GM19240 (cell line): Measurements from ENCODE around the gene NTRK2.

Source experiments
- DNase-seq: peaks from one replicate; pipeline ENCODE4 v3.0.0; 2011; ENCODE audit warnings: low spot score; ENCODE audit not compliant: insufficient read length

NTRK2 gene

DNA sequence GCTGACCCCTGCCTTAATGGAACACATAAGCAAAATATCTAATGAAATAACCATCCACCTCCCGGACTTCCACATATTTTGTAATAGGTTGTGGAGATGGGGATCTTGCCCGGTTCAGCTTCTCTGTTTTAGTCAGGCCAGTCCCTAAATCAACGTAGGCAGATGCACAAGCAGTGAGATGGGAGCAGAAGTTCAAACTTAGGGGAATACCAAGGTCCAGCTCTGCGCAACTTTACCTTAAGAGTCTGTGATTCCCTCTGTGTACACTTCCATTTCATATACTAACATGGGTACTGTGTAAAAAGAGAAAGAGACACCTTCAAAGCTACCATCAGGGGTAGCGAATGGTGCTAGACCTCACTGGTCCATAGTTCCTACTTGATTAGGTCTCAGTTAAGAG, 110.9 kb downstream of the NTRK2 start:
- DNase-seq = no peak

DNA sequence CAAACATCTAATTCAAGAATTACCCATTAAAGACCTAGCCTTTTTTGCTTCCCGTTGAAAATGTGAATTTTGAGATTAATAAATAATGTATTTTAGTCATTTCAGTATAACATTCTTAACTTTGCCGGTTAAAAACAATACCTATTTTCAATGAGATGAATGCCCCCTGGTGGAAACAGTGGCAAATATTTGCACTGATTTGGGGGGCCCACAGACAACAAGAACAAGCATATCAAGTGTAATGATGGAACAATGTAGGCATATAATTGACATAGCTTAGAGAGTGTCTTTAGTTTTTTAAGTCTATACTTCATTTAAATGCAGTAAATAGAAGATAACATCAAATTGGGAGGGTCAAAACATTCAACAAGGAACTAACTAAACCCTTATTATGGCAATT, 111.9 kb downstream of the NTRK2 start:
- no peak for DNase-seq

DNA sequence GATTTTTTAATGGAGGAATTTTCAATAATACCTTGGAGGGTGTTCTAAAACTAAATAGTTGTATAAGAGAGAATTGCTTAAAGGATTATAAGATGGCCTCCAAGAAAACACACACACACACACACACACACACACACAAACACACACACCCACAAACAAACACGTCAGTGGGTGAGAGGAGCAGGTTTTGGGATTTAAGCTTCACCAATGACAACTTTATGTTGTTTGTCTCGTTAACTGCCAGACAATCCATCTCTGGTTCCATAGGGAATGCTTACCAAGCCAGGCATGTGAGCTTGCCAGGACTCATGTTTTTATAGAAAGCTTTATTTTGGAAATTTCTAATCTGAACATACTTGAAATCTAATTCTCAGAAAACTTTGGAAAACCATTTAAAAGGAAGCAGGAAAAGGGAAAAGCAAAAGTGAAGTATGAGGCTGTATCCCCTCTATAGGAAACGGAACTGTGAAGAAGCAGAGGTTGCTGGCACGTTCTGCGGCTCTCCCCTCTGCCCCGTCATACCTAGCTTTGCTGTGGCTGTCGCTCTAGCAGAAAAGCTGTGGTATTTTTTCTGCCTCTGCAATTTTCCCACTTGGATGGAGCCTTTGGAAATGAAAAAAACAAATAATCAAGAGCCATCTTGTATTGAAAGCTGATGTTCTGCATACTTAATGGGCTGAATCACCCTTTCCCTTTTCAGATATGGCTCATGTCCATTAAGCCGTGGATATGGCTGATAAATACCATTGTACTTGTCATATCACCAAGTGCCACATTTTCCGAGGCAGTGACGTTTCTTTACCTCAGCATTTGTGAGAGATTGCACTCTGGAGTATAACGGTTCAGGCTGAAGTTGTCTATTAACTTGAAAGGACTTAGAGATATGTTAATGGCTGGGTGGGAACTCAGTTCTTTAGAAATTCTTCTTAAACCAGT, 112.7 kb downstream of the NTRK2 start:
- DNase-seq = no peak

DNA sequence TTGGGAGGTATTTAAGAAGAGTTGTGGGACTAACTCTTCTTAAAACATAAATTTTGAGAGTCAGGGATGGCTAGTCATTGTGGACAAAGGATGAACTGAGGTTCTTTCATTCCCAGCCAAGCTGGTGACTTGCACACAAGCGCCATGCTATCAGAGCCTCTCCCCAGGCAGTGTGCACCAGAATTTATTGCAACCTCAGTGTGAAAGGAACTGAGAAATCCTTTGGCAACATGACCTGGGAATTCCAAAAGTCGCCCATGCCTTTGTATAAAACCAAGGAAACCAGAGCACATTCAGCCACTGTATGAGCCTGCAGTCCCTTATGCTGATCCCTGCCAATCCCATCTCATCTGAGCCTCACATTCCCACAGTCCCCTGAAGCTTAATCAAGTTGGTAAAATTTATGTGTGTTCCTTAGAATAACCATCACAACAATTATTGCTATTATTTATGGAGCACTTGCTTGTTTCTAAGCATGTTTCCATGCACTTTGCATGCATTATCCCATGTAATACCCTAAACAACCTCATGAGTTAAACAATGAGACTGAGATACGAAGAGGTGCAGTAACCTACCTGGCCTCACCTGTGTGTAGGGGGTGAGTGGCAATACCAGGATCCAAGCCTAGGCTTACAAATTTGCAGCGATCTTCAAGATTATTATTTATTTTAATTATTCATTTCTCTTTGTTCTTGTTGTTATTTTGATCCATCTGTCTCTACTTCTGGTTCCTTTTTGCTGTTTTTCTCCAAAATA, 116.4 kb downstream of the NTRK2 start:
- no peak for DNase-seq

DNA sequence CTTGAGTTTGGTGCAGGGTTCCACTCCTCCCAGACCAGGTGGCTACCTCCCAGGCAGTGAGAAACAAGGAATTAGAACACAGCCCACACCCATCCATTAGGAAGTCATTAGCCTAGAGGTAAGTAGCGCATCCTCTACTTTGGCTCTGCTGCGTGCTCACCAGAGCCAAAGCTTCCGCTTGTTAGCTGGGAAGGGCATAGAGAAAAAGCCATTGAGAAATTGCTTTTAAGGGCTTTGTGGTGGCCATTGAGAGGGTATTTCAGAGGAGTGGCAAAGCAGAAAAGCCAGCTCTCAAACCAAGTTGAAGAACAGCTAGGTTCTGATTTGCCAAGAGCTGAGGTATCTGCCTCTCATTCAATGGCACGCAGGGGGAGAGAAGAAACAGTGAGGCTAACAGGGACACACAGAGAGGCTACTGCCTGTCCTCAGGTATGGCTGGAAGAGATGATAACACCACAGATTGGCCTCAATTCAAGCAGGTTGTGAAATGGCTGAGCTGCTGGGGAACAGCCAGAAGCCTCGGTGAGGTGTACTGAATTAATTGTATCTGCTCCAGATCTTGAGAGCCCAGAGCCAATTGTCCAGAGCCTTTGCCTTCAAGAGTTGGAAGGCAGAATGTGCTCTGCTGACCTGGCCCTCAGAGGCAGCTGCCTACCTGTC, 119.4 kb downstream of the NTRK2 start:
- no peak for DNase-seq

DNA sequence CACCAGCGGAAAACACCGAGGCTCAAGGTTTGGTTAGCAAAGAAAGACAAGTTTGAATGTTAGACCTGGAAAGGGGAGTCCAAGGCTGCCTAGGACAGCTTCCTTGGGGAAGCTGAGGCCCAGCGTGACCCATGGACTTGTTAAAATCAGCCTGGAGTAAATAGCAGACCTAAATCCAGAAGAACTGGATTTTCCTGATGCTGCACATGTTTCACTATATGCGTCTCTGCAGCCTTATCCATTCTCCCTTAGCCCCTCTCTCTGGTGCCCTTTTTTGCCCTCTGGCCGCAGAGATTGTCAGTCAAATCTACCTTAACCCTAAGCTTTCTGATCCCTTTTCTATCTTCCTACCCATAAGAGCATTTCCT, 119.9 kb downstream of the NTRK2 start:
- DNase-seq = no peak

DNA sequence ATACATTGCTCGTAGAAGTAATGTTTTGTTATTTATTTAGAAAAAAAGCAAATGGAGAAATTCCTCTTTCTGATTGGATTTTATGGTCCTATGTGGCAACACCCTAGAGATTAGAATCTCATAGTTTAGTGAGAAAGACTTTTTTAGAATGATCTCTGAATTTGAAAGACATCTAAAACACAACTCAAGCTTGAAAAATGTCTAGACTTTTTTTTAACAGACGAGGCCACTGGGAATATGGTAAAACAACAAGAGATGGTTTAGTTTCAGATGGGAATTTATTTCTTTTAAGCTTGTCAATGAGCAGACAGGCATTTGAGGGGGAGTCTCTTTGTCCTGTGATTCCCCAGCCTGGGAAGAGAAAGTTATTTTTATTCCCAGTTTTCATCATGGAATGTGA, 122.1 kb downstream of the NTRK2 start:
- no peak for DNase-seq

DNA sequence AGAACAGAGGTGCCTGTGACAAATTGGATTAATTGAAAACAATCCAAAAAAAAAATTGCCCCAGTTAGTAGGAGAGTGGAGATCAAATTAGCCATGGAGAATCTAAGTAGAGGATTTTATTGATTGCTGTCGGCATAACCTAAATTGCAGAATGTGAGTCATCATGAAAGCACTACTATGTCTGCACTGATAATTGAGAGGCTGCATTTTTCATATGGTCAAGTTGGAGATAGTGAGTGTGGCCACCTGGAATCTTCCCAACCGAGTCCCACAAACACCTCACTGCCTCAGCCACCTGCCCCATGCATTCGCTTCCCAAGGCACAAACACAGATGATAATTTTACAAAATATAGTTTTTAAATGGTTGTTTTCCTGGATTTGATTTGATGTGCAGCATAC, 123.7 kb downstream of the NTRK2 start:
- DNase-seq = no peak

DNA sequence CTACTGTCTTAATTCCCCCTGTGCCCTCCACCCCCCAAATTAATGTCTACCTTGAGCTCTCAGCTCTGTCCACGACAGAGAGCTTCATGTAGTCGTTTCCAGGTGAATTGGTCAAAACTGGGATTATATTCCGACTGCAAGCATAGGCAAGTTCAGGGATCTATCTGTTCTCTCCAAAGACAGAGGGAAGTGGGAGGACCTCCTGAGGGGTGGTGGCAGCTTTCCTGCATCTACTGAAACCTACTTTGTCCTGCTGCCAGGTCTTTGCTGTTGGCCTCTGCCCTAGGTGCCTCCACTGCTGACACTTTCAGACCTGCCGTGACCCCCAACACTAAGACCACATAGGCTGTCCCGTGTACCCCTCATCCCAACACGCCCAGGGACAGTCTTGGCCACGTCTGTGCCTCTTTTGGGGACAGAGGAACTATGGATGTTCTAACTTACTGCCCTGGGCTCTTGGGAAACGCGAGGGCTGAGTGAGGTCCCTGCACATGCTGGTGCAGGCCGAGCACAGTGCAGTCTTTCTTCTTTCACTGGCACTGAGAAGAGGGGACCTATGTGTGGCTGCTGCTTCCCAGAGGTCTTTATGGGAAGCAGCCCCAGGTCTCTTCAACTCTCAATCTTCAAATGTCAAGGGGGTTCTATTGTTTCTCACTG, 125.6 kb downstream of the NTRK2 start:
- DNase-seq = no peak

DNA sequence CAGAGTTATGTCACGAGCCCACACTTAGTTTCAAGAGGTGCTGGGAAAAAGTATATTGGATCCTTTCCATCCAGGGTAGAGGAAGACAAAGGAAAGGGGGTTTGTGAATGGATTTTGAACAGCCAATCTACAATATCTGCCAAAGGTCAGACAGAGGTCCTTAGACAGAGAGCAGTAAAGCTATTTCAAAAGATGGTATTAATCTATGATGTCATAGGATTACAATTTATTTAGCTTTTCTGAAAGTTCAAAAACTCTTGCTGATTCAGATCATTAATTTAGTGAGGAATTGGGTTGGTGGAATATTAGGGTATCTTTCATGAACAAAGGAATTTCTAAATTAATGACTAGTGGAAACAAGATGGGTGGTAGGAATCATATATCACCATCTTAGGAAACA, 126.9 kb downstream of the NTRK2 start:
- no peak for DNase-seq

DNA sequence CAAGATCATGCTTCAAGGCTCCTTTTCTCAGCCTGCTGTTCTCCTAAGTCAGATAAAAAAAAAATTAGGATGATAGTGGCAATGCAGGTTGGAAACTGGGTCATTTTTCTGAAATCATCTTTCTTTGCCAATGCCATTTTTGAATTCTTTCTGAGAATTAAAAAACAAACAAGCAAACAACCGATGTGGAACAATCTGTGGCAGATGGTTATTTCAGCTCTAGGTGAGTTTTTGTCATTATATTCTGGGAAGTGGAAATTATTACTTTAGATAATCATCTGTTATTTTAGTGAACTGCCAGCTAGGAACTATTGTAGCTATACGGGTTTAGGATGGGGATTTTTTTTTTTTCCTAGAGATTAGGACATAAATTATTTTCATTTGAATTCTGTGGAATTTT, 129.7 kb downstream of the NTRK2 start:
- DNase-seq = no peak

DNA sequence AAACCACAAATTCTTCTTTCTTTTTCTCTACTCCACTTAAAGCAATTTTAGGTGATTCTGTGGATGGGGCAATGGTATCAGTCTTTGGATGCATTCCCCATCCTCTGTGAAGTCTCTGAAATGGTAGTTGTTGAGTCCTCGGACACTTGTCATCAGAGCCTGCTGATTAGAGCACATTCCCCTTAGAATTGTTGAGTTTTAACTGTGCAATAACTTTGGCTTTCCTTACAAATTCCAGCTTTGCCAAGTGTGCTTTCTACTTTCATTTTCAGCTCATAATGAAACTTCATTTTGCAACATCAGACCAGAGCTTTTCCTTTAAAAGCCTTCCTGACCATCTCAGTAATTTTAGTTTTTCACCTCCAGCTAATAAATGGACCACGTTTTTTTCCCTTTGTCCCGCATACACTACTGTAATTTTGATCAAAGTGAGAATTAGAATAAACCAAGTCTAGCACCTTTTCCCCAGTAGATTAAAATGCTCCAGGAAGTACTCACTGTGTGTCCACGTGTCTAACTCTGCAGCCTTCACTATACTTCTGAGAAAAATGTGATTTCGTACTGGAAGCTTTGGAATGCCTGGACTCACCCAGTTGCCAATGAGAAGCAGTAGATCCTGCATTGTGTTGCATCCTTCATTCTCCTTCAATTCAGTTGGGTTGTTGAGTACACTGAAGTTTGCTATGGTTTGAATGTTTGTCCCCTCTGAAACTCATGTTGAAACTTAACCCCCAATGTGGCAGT, 135.6 kb downstream of the NTRK2 start:
- no peak for DNase-seq

DNA sequence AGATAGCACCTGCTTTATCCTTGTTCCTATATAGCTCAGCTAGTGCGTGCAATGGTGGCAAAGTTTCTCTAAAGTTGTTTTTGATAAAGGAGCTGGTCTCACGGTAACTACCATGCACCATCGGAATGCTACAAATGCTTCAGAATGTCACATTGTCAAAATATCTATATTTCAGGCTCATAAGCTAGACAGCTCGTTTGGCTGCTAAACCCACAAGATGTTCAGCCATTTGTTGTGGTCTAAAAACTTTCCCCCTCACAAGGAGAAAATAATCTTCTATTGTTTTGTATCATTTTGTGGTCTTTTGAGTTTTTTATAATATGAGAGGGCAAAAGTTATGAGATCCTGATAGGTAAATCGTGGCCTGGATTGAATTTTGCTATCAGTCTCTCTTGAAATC, 137.9 kb downstream of the NTRK2 start:
- DNase-seq = no peak

DNA sequence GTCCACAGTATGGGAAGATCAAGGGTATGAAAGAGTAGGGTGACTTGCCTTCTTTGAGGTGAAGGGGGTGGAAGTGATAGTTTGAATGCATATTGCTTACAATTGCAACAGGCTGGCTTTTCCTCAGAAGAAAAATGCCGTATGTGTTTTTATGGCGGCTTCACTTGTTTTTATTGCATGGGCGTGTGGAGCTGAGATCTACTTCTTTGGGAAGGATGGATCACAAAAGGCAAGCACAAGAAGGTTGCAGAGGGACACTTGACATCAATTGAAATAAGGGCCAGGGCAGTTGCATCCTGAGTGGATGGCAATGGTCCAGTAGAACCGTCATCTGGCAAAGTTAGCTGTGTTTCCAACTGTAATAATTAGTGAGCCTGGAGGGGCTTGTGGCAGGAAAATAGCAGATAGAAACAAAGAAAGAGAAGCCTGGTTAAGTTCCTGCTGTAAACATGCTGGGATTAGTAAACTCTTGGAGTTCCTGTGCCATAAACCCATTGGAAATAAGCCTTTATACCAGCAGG, 138.4 kb downstream of the NTRK2 start:
- no peak for DNase-seq

DNA sequence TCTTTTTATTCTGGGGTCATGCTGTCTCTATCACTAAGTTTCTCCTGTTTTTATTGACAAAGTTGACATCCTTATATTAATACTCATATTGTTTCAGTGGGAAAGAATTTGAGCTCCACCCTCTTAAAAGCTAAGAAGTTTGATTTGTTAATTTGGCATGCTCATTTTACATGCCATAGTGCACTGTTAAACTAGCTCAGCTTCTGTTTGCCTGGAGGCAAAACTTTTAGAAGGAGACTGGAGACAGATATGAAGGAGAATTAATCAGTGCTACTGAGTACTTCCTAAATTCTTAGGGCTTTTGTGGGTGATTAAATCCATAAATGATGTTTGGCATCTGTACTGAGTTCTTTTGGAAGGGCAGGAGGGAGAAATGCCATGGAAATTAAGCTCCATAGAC, 138.9 kb downstream of the NTRK2 start:
- no peak for DNase-seq

DNA sequence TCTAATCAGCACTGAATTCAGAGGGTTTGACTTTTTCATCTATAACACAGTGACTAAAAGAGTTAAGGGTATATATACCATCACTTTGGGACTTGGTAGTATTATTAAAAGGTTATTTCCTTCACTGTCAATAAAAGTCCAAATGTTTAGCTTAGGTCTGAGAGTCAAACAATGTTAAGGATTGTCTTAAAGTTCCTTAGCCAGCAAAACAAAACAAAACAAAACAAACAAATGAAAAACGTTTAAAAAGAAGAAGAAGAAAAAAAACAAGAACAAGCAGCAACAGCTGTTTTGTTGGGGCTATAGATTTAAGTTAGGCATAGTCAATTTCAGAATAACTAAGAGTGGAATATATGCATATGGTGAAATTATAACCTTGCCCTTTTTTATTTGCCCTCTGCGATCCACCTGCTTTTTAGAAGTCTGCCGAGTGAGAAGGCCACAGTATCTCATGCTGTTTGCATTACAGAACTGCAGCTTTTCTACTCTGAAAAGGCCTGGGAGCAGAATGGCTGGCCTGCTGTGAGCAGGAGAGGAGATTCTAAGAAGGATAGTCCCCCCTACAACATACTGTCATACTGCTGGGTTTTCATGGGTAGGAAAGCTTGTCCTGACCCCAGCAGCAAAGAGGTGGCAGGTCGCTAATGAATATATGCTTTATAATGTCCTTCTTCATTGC, 141.7 kb downstream of the NTRK2 start:
- DNase-seq = no peak

DNA sequence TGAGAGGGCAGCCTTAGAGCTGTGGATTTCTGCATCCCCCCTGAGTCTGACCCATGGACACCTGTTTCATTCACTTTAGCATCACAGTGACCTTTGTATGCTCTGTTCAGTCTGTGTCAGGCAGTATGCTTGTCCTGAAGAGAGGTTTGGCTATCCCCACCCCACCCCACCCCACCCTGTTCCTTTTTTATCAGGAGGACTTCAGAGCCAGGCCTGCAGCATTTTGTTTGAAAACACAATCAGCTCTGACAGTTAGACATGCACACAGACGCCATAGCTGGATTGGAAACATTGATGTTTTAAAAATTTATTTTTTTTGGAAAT, 142.2 kb downstream of the NTRK2 start:
- DNase-seq = no peak

DNA sequence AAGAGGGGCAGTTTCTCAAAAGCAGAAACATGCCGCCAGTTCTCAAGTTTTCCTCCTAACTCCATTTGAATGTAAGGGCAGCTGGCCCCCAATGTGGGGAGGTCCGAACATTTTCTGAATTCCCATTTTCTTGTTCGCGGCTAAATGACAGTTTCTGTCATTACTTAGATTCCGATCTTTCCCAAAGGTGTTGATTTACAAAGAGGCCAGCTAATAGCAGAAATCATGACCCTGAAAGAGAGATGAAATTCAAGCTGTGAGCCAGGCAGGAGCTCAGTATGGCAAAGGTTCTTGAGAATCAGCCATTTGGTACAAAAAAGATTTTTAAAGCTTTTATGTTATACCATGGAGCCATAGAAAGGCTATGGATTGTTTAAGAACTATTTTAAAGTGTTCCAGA, 142.8 kb downstream of the NTRK2 start:
- DNase-seq = no peak

DNA sequence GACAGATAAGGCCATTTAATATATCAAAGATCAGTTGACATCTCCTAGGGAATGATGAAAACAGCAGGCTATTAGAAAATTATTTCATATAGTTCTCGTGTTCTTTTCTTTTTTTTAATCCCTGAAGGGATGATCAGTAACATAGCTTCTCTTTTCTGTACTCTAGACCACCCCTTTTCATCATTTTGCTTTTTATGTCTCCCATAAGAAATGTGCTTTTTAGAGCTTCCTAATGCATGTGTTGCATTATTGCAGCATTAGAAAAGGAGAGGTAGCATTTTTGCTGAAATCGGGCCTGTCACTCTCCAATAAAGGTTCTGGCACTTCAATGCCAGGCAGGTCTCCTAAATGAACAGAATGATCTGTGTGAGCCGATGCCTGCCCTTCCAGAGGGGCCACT, 143.3 kb downstream of the NTRK2 start:
- no peak for DNase-seq

DNA sequence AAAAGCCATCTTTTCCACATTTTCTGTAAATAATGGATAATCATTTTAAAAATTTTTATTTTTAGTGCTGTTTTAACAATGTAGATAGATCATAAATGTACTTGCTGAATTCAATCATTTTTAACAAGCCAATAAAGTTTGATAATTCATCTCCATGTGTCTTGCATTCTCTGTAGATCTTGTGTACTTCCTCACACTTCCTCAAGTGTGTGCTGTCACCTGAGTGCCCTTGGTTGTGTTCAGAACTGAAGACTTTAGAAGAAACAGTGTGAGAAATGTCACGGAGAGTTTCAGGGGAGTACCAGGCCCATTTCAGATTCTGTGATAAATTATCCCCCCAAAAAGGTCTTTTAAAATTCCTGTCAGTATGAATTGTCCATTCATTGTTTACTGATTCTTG, 146.0 kb downstream of the NTRK2 start:
- DNase-seq = no peak
